GM23248 (cell line): ENCODE results near the gene MRPL58. TPM values are rescaled to one million over a fixed set of nuclear protein-coding genes. Genes with fewer than 3 reads are reported as not detected.

Source experiments
- DNase-seq: peaks from one replicate; pipeline ENCODE4 v3.0.0-alpha.2; 2015
- H2AFZ ChIP-seq: fragments of 200-600 bp; sonication (generic); 2 replicates; pipeline ENCODE4 v1.6.1; 2016; ENCODE audit warnings: antibody characterized with exemption
- H3F3A ChIP-seq: fragments of 200-600 bp; sonication (generic); 2 replicates; pipeline ENCODE4 v1.6.1; 2016; ENCODE audit warnings: mild to moderate bottlenecking, antibody characterized with exemption, mixed run types; ENCODE audit not compliant: insufficient read depth
- H3K27ac ChIP-seq: fragments of 200-600 bp; sonication (generic); 2 replicates; pipeline ENCODE4 v1.5.1; 2016; ENCODE audit warnings: mild to moderate bottlenecking
- H3K27me3 ChIP-seq: fragments of 200-600 bp; sonication (generic); replicated peaks from 2 replicates; pipeline ENCODE4 v1.6.1; 2016; ENCODE audit warnings: mild to moderate bottlenecking; ENCODE audit not compliant: insufficient read depth
- H3K36me3 ChIP-seq: fragments of 200-600 bp; sonication (generic); 2 replicates; pipeline ENCODE4 v1.6.1; 2016; ENCODE audit warnings: low read depth, mild to moderate bottlenecking
- H3K4me1 ChIP-seq: fragments of 200-600 bp; sonication (generic); 2 replicates; pipeline ENCODE4 v1.6.1; 2016; ENCODE audit warnings: mild to moderate bottlenecking; ENCODE audit not compliant: insufficient read depth
- H3K4me2 ChIP-seq: fragments of 200-600 bp; sonication (generic); one replicate; pipeline ENCODE4 v1.6.1; 2016; ENCODE audit warnings: mild to moderate bottlenecking; ENCODE audit not compliant: unreplicated experiment
- H3K4me3 ChIP-seq: fragments of 200-600 bp; sonication (generic); 2 replicates; pipeline ENCODE4 v1.5.1; 2016; ENCODE audit warnings: mild to moderate bottlenecking
- H3K79me2 ChIP-seq: fragments of 200-600 bp; sonication (generic); 2 replicates; pipeline ENCODE4 v1.6.1; 2016; ENCODE audit warnings: mild to moderate bottlenecking; ENCODE audit not compliant: insufficient read depth
- H3K9ac ChIP-seq: fragments of 200-600 bp; sonication (generic); 2 replicates; pipeline ENCODE4 v1.6.1; 2016; ENCODE audit warnings: mild to moderate bottlenecking
- H3K9me2 ChIP-seq: fragments of 200-600 bp; sonication (generic); 2 replicates; pipeline ENCODE4 v1.6.1; 2016; ENCODE audit warnings: mixed run types, mild to moderate bottlenecking, moderate library complexity; ENCODE audit not compliant: insufficient read depth
- H3K9me3 ChIP-seq: fragments of 200-600 bp; sonication (generic); one replicate; pipeline ENCODE4 v1.6.1; 2017; ENCODE audit warnings: low read depth
- H4K20me1 ChIP-seq: fragments of 200-600 bp; sonication (generic); 2 replicates; pipeline ENCODE4 v1.6.0; 2016; ENCODE audit not compliant: insufficient read depth
- EZH2 ChIP-seq: fragments of 200-600 bp; sonication (generic); IDR thresholded peaks from 2 replicates; pipeline ENCODE4 v1.6.1; 2018; ENCODE audit warnings: antibody characterized with exemption, mild to moderate bottlenecking; ENCODE audit not compliant: insufficient read depth, poor library complexity, severe bottlenecking
- EZH2phosphoT487 ChIP-seq: fragments of 200-600 bp; sonication (generic); IDR thresholded peaks from 2 replicates; pipeline ENCODE4 v1.6.1; 2018; ENCODE audit warnings: antibody characterized with exemption, moderate library complexity, mild to moderate bottlenecking, low read depth; ENCODE audit not compliant: insufficient read depth
- WGBS, 2 experiments: methylation state at CpG; one replicate each; pipeline ENCODE4 v1.1.6; 2015 to 2017; ENCODE audit warnings: low lambda C conversion rate in 2 of 2, low coverage in 1 of 2; ENCODE audit errors: missing lambda C conversion rate in 2 of 2; 5-methylcytosine and 5-hydroxymethylcytosine counted together
- in situ Hi-C: fragments of 300-500 bp; cut with MboI; formaldehyde crosslinking; loops from 2 replicates; pipeline ENCODE4 v1.15.0; 2020
- polyA plus RNA-seq: library from polyadenylated mRNA; unstranded; fragments of >200 nt; fragmentation: Nextera tagmentation; extraction: Ambion mirVana; gene quantifications from 2 replicates; pipeline ENCODE4 v1.2.1, GENCODE V29; 2016
- small RNA-seq: library from RNA; depleted of rRNA; stranded (forward); fragments of <200 nt; gene quantifications from one replicate; pipeline ENCODE3, GENCODE V24; 2014; ENCODE audit warnings: low read depth, low replicate concordance
- total RNA-seq: library from RNA; depleted of rRNA; stranded (reverse); fragments of >200 nt; shearing (Covaris generic); gene quantifications from 2 replicates; pipeline ENCODE4 v1.2.3, GENCODE V29; 2014; rRNA removed

MRPL58 gene
- total and polyA plus RNA-seq, 2 experiments from 2014 or later = 35.6 to 41.5 TPM

DNA sequence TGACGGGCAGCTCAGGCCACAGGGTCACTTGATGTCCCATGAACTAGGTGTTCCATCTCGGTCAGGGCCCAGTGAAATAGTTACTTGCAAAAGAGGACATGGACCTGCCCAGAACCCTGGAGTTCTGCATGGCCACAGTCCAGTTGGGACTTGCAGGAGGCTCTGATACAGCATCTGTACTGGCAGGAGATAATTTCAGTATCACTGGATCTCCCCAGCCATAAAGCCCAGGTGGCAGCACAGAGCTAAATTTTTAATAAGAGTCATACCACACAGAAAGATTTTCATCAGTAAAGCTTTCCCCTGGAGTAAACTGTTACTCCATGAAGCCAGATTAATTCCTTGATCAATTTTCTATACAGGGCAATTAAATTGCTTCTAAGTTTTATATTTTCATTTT lies 57.3 kb downstream of the MRPL58 start:
- Histone ChIP-seq H3K27me3 (no peaks in the 10 kb centered on the region), H3K79me2 (no peaks in the 10 kb centered on the region), H3K9me2 (no peaks in the 10 kb centered on the region), H3K4me3 (no peak overlapping the region), H3K36me3 (no peaks in the 10 kb centered on the region), H2AFZ (no peak overlapping the region), H3K4me1 (peaks cover 7% of the 10 kb centered on the region; the same call in 1 of the 2 replicates), H3K27ac (no peak overlapping the region), H3K4me2 (no peak overlapping the region), H3F3A (no peaks in the 10 kb centered on the region), H3K9me3 (no peaks in the 10 kb centered on the region), H4K20me1 (no peaks in the 10 kb centered on the region), H3K9ac (no peak overlapping the region)
- TF ChIP-seq EZH2phosphoT487 (no peak), EZH2 (no peak)
- WGBS, 2 experiments = 74 to 76% methylated on average over 2 of the region's 2 CpGs
- in situ Hi-C loops = no loop called here
- DNase-seq = peak; percentile 56

Small RNA genes within 50 kb of the gene (small RNA-seq; reads per million reads assigned to genes)
- gene AC111186.1 (not detected), gene RN7SL573P (not detected), gene RNU6-362P (not detected)

Other genes starting within 250 kb of the MRPL58 start
- 23.6 and 26.4 TPM in 2 replicates for gene NAT9, start 236.3 kb upstream of the MRPL58 start, total RNA-seq
- 31.0 and 34.6 TPM in 2 replicates for gene NAT9, start 236.3 kb upstream of the MRPL58 start, polyA plus RNA-seq
- gene GRIN2C, start 152.8 kb upstream of the MRPL58 start, total RNA-seq = not detected in 2 replicates
- gene GRIN2C, start 152.8 kb upstream of the MRPL58 start, polyA plus RNA-seq = not detected in 2 replicates
- gene FDXR, start 139.7 kb upstream of the MRPL58 start, total RNA-seq = 19.0 and 21.2 TPM in 2 replicates
- 14.2 and 15.3 TPM in 2 replicates for gene FDXR, start 139.7 kb upstream of the MRPL58 start, polyA plus RNA-seq
- gene FADS6, start 119.0 kb upstream of the MRPL58 start, total RNA-seq = not detected in 2 replicates
- not detected in 2 replicates for gene FADS6, start 119.0 kb upstream of the MRPL58 start, polyA plus RNA-seq
- not detected in 2 replicates for gene USH1G, start 89.4 kb upstream of the MRPL58 start, total RNA-seq
- gene USH1G, start 89.4 kb upstream of the MRPL58 start, polyA plus RNA-seq = not detected in 2 replicates
- gene OTOP2, start 88.4 kb upstream of the MRPL58 start, total RNA-seq = not detected in 2 replicates
- not detected in 2 replicates for gene OTOP2, start 88.4 kb upstream of the MRPL58 start, polyA plus RNA-seq
- not detected in 2 replicates for gene OTOP3, start 76.8 kb upstream of the MRPL58 start, total RNA-seq
- not detected in 2 replicates for gene OTOP3, start 76.8 kb upstream of the MRPL58 start, polyA plus RNA-seq
- not detected in 2 replicates for gene HID1, start 39.9 kb upstream of the MRPL58 start, total RNA-seq
- gene HID1, start 39.9 kb upstream of the MRPL58 start, polyA plus RNA-seq = not detected in 2 replicates
- gene CDR2L, start 25.0 kb upstream of the MRPL58 start, total RNA-seq = 23.9 and 31.4 TPM in 2 replicates
- gene CDR2L, start 25.0 kb upstream of the MRPL58 start, polyA plus RNA-seq = 18.0 and 18.4 TPM in 2 replicates
- 215 and 287 TPM in 2 replicates for gene ATP5PD, start 34.3 kb downstream of the MRPL58 start, total RNA-seq
- gene ATP5PD, start 34.3 kb downstream of the MRPL58 start, polyA plus RNA-seq = 511 and 522 TPM in 2 replicates
- gene KCTD2, start 34.6 kb downstream of the MRPL58 start, total RNA-seq = 19.9 and 25.5 TPM in 2 replicates
- 6.5 and 7.7 TPM in 2 replicates for gene KCTD2, start 34.6 kb downstream of the MRPL58 start, polyA plus RNA-seq
- 10.6 and 11.1 TPM in 2 replicates for gene SLC16A5, start 75.3 kb downstream of the MRPL58 start, total RNA-seq
- gene SLC16A5, start 75.3 kb downstream of the MRPL58 start, polyA plus RNA-seq = 4.8 and 5.4 TPM in 2 replicates
- gene ARMC7, start 97.3 kb downstream of the MRPL58 start, total RNA-seq = 1.3 and 3.8 TPM in 2 replicates
- 9.8 and 11.3 TPM in 2 replicates for gene ARMC7, start 97.3 kb downstream of the MRPL58 start, polyA plus RNA-seq
- gene NT5C, start 119.1 kb downstream of the MRPL58 start, total RNA-seq = 51.5 and 60.8 TPM in 2 replicates
- 66.5 and 67.9 TPM in 2 replicates for gene NT5C, start 119.1 kb downstream of the MRPL58 start, polyA plus RNA-seq
- gene JPT1, start 141.8 kb downstream of the MRPL58 start, total RNA-seq = 54.0 and 59.8 TPM in 2 replicates
- gene JPT1, start 141.8 kb downstream of the MRPL58 start, polyA plus RNA-seq = 199 TPM in 2 replicates
- gene SUMO2, start 170.3 kb downstream of the MRPL58 start, total RNA-seq = 70.8 and 86.5 TPM in 2 replicates
- gene SUMO2, start 170.3 kb downstream of the MRPL58 start, polyA plus RNA-seq = 465 and 472 TPM in 2 replicates
- gene NUP85, start 193.0 kb downstream of the MRPL58 start, total RNA-seq = 13.4 and 26.2 TPM in 2 replicates
- gene NUP85, start 193.0 kb downstream of the MRPL58 start, polyA plus RNA-seq = 31.4 and 44.0 TPM in 2 replicates
- 5.9 and 12.1 TPM in 2 replicates for gene GGA3, start 248.9 kb downstream of the MRPL58 start, total RNA-seq
- 15.2 and 16.0 TPM in 2 replicates for gene GGA3, start 248.9 kb downstream of the MRPL58 start, polyA plus RNA-seq
- 34.8 and 41.6 TPM in 2 replicates for gene MRPS7, start 249.2 kb downstream of the MRPL58 start, total RNA-seq
- 87.6 and 87.8 TPM in 2 replicates for gene MRPS7, start 249.2 kb downstream of the MRPL58 start, polyA plus RNA-seq